Testis (tissue), 2 donors: ENCODE measurements around the gene RANBP3.

Experiments used
- CTCF ChIP-seq, 3 experiments: fragments of 450-650 bp in 2 of 3; fragments of 200-600 bp in 1 of 3; sonication (generic) in 1 of 3; IDR thresholded peaks; one replicate each; pipeline ENCODE4 v1.5.1; 2016 to 2019; ENCODE audit warnings: antibody characterized with exemption in 3 of 3, mild to moderate bottlenecking in 2 of 3, moderate library complexity in 1 of 3
- POLR2A ChIP-seq: fragments of 450-650 bp; IDR thresholded peaks from one replicate; pipeline ENCODE4 v1.6.1; 2017; ENCODE audit warnings: antibody characterized with exemption, mild to moderate bottlenecking, moderate library complexity

DNA sequence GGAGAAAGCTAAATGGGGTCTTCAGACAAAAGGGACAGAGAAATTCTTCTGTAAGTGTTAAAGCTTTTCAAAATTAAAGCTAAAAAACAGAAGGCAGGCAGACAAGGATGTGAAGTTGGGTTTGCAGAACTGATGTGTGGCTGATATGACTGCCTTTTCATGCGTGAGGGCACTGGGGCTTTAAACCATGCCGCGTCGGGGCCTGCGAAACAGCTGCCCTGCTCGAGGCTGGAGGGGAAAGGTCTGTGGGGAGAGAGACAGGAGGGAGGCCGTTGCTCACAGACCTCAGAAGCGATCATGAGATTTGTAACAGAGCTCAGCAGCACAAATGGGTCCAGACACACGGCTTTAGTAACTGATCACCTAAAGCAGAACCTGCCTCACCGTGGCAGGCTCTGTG is 40.4 kb downstream of the RANBP3 start:
- TF ChIP-seq POLR2A: no peak
- TF ChIP-seq CTCF (IDR thresholded peaks at IDR 0.05): no peak
